Globus pallidus (tissue), 1 donor: Measurements from ENCODE around the gene HUS1.
"Not testable (repeated sequence)": the region's sequence is repeated elsewhere in the genome, so short reads cannot be mapped to it uniquely, and the experiment has no call there.

Experiments
- DNase-seq: peaks from one replicate; pipeline ENCODE4 v3.0.0-alpha.2; 2015; ENCODE audit warnings: low spot score

The HUS1 gene

DNA sequence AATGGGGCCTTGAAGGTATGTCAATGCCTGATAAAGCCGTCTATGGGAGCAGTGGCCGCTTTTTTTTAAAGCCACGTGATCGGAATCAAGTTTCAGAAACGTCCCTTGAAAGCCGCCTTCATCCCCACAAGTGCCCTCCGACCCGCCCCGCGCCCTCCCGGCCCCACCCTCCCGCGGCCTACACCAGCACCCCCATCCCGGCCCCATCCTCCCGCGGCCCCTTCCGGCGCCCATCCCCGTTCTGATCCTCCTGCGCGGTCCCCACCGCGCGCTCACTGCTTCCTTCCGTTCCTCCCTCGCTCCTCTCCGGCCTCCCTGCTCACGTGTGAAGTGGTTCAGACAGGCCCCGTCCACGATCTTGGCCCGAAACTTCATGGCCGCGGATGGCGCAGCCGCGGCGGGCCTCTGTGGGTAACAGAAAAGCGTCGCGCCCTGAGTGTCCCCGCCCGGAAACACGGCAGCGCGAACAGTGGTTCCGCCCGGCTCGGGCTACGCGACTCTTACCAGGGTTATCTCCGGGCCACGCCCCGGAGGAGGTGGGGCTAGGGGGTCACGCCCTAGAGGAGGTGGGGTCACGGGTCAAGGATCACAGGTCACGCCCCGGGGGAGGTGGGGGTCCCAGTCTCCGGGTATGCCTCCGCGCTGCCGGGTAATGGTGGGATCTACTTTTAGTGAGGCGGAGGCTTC, at the start of gene HUS1:
TSS of gene HUS1 (minus strand) at position 471 of the 687 bp plus-strand sequence. CDS start at position 375, 96 bp downstream.
- peak; percentile 87 for DNase-seq

GRCh38 chr7:48028938-48029337, 49.5 kb upstream of the HUS1 start, which contains the start of gene SUN3:
TSS of gene SUN3 (minus strand) at chr7:48029107. CDS start at chr7:48028938, 169 bp downstream.
- DNase-seq, result no peak

DNA sequence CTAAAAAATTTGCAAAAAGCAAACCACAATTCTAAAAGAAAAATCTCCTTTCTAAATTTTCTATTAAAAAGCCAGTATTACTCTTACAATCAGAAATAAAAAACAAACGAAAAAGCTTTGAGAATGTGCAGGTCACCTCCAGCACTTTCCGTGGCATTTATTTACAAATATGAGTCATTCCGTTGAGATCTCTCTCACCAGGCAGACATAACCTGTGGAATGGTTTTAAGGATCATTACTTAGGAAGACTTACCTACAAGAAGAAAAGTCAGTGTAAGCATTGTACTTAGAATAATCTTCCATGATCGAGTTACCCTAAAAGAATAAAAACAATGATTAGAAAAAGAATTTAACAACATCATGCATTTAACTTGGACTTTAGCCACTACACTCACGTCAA, 46.2 kb upstream of the HUS1 start:
- DNase-seq, result no peak

- DNase-seq, result no peak
Measured at GRCh38 chr7:48017674-48018073, 38.3 kb upstream of the HUS1 start.

GRCh38 chr7:48016641-48017040, 37.2 kb upstream of the HUS1 start:
- DNase-seq, result no peak

DNA sequence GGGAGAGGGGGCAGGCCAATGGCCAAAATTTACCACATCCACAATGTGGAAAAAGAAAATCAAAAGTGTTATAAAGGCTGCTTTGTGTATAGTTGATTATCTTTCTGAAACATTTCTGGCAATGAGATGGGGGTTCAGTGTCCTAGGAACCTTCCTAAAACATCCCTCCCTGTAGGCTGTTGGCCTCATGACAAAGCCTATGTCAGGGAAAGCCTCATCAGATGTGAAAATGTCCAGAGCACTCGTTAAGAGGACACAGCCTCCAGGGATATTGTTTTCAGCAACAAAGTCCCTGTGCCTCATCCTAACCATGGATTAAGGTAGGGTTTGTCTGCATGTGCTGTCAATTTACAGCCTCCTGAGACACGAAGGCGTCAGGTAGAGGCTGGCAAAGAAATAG, 32.5 kb upstream of the HUS1 start:
- DNase-seq, result no peak

GRCh38 chr7:48011323-48011722, 31.9 kb upstream of the HUS1 start:
- DNase-seq, result peak; percentile 7

GRCh38 chr7:48009954-48010353, 30.5 kb upstream of the HUS1 start:
- no peak for DNase-seq

DNA sequence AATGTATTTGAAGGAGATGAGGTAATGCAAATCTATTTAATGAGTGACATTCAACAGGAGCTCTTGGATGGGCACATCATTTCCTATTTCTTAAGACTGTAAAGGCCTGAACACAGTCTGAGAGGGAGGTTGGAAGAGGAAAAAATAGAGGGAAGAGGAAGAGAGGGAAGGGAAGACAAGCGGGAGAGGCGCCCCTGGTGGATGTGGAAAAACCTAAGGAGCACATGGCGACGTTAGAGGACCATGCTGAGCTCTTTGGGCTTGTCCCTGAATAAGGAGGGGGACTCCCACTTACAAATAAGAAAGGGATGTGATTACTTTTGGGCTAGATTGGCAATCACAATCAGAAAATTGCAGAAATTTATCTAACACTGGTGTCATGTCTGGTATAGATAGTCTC, 29.8 kb upstream of the HUS1 start:
- no peak for DNase-seq

- no peak for DNase-seq
Measured at GRCh38 chr7:48006866-48007265, 27.5 kb upstream of the HUS1 start.

DNA sequence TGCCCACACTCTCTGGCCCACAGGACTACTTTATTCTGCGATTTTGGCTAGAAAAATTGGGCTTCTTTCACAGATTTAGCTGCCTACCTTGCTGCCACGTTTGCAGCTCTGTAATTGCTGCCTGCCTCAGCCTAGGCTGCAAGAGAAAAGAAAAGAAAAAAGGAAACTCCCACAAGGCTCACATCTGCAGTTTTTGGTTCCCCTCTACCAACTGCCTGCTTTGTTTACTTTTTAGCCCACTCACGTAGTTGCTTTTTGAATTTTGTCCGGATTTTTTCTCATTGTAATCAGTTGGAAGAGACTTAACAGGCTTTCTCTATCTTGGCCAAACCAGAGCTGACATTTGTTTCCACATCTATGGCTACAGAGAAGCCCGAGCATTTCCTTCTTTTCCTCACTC, 25.2 kb upstream of the HUS1 start:
- DNase-seq, result no peak

DNA sequence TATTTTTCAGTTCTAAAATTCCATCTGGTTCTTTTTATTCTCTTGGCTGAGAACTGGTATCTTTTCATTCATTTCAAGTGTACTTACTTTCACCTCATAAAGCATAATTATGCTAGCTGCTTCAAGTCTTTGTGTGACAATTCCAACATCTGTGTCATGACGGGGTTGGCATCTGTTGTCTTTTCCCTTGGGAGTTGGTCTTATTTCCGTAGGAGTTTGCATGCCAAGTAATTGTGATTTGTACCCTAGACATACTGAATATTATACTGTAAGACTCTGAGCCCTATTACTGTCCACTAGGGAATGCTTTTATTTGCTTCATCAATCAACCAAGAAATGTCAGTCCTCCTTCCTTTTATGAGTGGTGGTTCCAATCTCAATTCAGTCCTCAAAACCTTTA, 24.6 kb upstream of the HUS1 start:
- DNase-seq, result no peak

DNA sequence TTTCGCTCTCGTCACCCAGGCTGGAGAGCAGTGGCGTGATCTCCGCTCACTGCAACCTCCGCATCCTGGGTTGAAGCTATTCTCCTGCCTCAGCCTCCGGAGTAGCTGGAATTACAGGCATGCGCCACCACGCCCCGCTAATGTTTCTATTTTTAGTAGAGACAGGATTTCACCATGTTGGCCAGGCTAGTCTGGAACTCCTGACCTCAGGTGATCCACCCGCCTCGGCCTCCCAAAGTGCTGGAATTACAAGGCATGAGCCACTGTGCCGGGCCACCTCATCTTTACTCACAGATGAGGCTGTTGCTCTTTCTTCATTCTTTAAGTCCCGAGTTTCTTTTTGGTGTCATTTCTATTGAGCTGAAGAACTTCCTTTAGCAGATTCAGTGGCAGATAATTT, 20.7 kb upstream of the HUS1 start:
- not testable (repeated sequence) for DNase-seq

- no peak for DNase-seq
Measured at GRCh38 chr7:47999413-47999812, 20.0 kb upstream of the HUS1 start.

GRCh38 chr7:47992446-47992845, 13.0 kb upstream of the HUS1 start:
- no peak for DNase-seq

DNA sequence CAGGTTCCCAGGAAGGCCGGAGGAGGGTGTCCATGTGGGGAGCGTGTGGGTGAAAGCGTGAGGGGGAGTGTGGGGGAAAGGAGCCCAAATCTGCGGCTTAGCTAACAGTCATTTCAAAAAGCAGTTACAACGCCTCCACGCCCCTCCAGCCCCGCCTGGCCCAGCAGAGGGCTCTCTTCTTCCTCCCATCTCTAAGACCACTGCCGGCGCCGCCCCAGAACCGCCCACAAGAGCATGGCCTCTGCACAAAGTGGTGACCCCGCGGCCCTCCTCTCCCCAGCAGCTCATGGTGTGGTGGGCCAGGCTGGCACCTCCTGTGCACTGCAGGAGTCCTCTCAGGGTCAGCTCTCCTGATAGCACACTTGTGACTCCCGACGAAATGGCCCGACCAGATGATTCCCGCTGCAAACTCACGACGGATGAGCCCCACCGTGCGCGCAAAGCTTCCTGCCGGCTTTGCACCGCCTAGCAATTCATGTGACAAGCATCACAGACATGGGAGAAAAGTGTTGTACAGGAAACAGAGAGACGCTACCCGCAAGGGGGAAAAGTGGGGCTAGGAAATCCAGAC, 12.4 kb upstream of the HUS1 start:
- DNase-seq, result peak; percentile 81

DNA sequence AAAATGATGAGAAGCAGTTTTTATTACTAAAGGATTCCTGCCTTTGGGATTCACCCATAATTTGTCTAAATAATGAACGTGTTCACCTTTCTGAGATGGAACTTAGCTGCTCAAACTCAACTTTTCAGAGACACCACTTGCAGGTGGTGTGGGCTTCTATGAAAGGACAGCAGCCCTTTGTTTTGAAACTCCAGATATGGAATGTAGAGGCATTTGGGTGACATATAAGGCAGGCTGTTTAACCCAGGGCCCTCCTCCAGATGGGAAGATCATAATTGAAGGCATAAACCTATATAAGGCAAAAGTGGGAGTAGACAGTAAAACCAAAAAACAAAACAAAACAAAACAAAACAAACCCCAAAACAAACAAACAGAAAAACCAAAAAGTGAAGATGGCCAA, 11.9 kb upstream of the HUS1 start:
- no peak for DNase-seq

- DNase-seq, result no peak
Measured at GRCh38 chr7:47990592-47990991, 11.2 kb upstream of the HUS1 start.

- DNase-seq, result not testable (repeated sequence)
Measured at GRCh38 chr7:47989607-47990400, 10.4 kb upstream of the HUS1 start.

DNA sequence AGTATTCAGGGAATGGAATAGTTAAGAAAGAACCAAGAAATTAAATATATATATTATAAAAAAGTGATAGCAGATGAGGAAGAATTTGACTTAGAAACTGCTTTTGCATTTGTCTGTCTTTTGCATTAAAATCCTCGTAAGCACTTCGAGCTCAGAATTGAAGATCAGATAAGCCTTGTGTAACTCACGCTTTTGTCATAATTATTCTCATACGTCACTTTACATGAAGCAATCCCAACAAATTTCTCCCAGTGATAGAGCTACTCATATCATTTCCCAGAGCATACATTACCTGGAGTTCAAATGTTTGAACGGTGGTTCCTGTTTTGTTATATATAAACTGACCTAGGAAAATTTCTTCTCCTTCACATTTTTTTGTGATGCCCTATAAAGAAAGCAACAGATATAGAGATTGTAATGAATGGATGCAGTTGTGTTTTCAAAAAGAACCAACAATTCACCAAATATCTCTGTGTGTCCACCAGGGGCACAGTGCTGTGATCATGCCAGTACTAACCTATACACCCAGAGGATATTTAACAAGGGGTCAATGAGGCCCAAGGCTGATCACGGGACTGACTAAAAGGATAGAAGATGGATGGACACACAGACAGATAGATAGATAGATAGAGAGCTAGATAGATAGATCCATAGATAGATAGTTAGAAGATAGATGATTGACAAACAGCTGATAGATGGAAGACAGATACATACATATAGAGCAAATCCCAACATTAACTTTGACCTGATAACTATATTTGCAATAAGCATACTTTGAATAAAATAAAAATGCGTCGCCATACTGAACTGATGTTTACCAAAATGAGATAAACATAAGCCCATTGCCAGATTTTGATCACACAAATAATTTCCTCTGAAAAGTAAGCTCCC, 9.3 kb upstream of the HUS1 start:
- DNase-seq, result no peak

DNA sequence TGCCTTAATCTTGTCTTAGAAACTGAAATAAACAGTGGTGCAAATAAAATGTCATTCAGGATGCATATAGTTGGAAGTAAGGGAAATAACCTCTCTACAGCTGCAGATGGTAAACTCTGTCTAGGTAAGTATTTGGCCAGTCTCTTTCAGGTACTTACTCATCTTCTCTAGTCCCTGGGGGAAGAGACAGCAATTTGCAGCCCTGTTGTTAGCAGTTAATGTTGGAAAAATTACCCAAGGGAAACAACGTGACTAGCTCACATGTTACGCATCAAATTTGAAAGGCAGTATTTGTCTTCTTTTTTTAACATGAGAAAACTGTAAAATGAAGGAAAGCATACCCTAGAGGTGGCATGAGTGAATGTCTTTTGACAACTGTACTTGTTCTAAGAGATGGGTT, 3.2 kb upstream of the HUS1 start:
- no peak for DNase-seq

DNA sequence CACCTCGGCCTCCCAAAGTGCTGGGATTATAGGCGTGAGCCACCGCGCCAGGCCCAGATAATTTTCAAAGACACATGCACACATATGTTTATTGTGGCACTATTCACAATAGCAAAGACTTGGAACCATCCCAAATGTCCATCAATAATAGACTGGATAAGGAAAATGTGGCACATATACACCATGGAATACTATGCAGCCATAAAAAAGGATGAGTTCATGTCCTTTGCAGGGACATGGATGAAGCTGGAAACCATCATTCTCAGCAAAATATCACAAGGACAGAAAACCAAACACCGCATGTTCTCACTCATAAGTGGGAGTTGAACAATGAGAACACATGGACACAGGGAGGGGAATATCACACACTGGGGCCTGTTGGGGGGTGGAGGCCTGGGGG, 1.2 kb upstream of the HUS1 start:
- DNase-seq, result not testable (repeated sequence)
